ENCODE data around the gene TAAR5. TPM values are rescaled to one million over a fixed set of nuclear protein-coding genes. Genes with fewer than 3 reads are reported as not detected.

The TAAR5 gene
- polyA plus RNA-seq, 1 of the 3 experiments (the other 2 are of a cell fraction): not detected

- no peaks in the 10 kb centered on the region for H3K9me3 ChIP-seq
- no peaks in the 10 kb centered on the region for H3K79me2 ChIP-seq (ENCODE audit: insufficient read depth)
- H4K20me1 ChIP-seq (ENCODE audit: insufficient read depth): no peaks in the 10 kb centered on the region
- no peak overlapping the region for H3K9ac ChIP-seq
- H3K4me3 ChIP-seq (ENCODE audit: low read depth in 2 of 2, low read length in 1 of 2): no peak overlapping the region
- H3K27ac ChIP-seq (ENCODE audit: low read depth in 2 of 2, low read length in 1 of 2): no peak overlapping the region
- 3% methylated on average over 2 of the region's 2 CpGs for WGBS (ENCODE audit: low lambda C conversion rate)
- ChIA-PET POLR2A (no interaction called here), CTCF (no interaction called here)
- H3K36me3 ChIP-seq (replicated peaks in 1 of 2; ENCODE audit: control insufficient read depth in 1 of 2, insufficient read depth in 2 of 2, low read length in 1 of 2): no peaks in the 10 kb centered on the region
- no peaks in the 10 kb centered on the region for H3K4me1 ChIP-seq (ENCODE audit: control insufficient read depth in 1 of 2, insufficient read depth in 2 of 2, low read depth in 1 of 2, low read length in 1 of 2)
- no peak overlapping the region for H3K4me2 ChIP-seq
- no peak for TF ChIP-seq RFX5 (IDR thresholded peaks at IDR 0.05; ENCODE audit: low read length)
- TF ChIP-seq TEAD4 (IDR thresholded peaks at IDR 0.05; ENCODE audit: borderline replicate concordance, insufficient read depth): no peak
- no peak for TF ChIP-seq FOSL2 (IDR thresholded peaks at IDR 0.05; ENCODE audit: borderline replicate concordance, low read depth)
- TF ChIP-seq FOXJ3 (CRISPR knock-in tag; IDR thresholded peaks at IDR 0.05): no peak
- no peak for TF ChIP-seq EZH2phosphoT487 (IDR thresholded peaks at IDR 0.05; ENCODE audit: borderline replicate concordance, low read depth)
- TF ChIP-seq NFIC (IDR thresholded peaks at IDR 0.05; ENCODE audit: borderline replicate concordance): no peak
- TF ChIP-seq FOXM1 (IDR thresholded peaks at IDR 0.05; ENCODE audit: low read depth): no peak
- TF ChIP-seq RAD21 (IDR thresholded peaks at IDR 0.05; ENCODE audit: low read length): no peak
- TF ChIP-seq IRF3 (IDR thresholded peaks at IDR 0.05; ENCODE audit: low read depth, low read length): no peak
- TF ChIP-seq NRF1 (IDR thresholded peaks at IDR 0.05; ENCODE audit: low read depth, low read length): no peak
- no peak overlapping the region for H2AFZ ChIP-seq (ENCODE audit: low read depth)
- no peaks in the 10 kb centered on the region for H3K9me2 ChIP-seq
- H3F3A ChIP-seq (replicated peaks; ENCODE audit: insufficient read depth): no peaks in the 10 kb centered on the region
- no peak for DNase-seq
- no peaks in the 10 kb centered on the region; the same call in 1 of the 2 replicates for H3K27me3 ChIP-seq (ENCODE audit: insufficient read depth)
These were observed 2.1 kb downstream of the TAAR5 start for GRCh38 chr6:132587424-132587823.

- Histone ChIP-seq H3K4me1 (ENCODE audit: control insufficient read depth in 1 of 2, insufficient read depth in 2 of 2, low read depth in 1 of 2, low read length in 1 of 2) (no peaks in the 10 kb centered on the region), H3K36me3 (replicated peaks in 1 of 2; ENCODE audit: control insufficient read depth in 1 of 2, insufficient read depth in 2 of 2, low read length in 1 of 2) (no peaks in the 10 kb centered on the region), H3K79me2 (ENCODE audit: insufficient read depth) (no peaks in the 10 kb centered on the region), H3K4me2 (no peak overlapping the region), H3K9me3 (no peaks in the 10 kb centered on the region), H3F3A (replicated peaks; ENCODE audit: insufficient read depth) (no peaks in the 10 kb centered on the region), H3K27me3 (ENCODE audit: insufficient read depth) (no peaks in the 10 kb centered on the region; the same call in 1 of the 2 replicates), H3K9me2 (no peaks in the 10 kb centered on the region), H2AFZ (ENCODE audit: low read depth) (no peak overlapping the region), H4K20me1 (ENCODE audit: insufficient read depth) (no peaks in the 10 kb centered on the region), H3K27ac (ENCODE audit: low read depth in 2 of 2, low read length in 1 of 2) (no peak overlapping the region), H3K9ac (no peak overlapping the region), H3K4me3 (ENCODE audit: low read depth in 2 of 2, low read length in 1 of 2) (no peak overlapping the region)
- ChIA-PET CTCF (no interaction called here), POLR2A (no interaction called here)
- TF ChIP-seq RFX5 (IDR thresholded peaks at IDR 0.05; ENCODE audit: low read length) (no peak), MEF2A (IDR thresholded peaks at IDR 0.05; ENCODE audit: borderline replicate concordance, low read depth) (no peak), TAF1 (IDR thresholded peaks at IDR 0.05; ENCODE audit: borderline replicate concordance, low read depth, low read length) (no peak), RXRA (IDR thresholded peaks at IDR 0.05; ENCODE audit: borderline replicate concordance, low read depth) (no peak), RCOR1 (IDR thresholded peaks at IDR 0.05; ENCODE audit: low read length) (no peak), TEAD4 (IDR thresholded peaks at IDR 0.05; ENCODE audit: borderline replicate concordance, insufficient read depth) (no peak), POLR2AphosphoS5 (IDR thresholded peaks at IDR 0.05; ENCODE audit: low read depth, low read length) (no peak), CTCF (IDR thresholded peaks at IDR 0.05) (no peak), MXI1 (IDR thresholded peaks at IDR 0.05; ENCODE audit: low read depth, low read length) (no peak), ZBTB33 (IDR thresholded peaks at IDR 0.05; ENCODE audit: borderline replicate concordance, low read depth) (no peak), GABPA (IDR thresholded peaks at IDR 0.05; ENCODE audit: low read depth) (no peak), PBX3 (IDR thresholded peaks at IDR 0.05) (no peak), NRF1 (IDR thresholded peaks at IDR 0.05; ENCODE audit: low read depth, low read length) (no peak), FOXJ3 (CRISPR knock-in tag; IDR thresholded peaks at IDR 0.05) (no peak), FOXM1 (IDR thresholded peaks at IDR 0.05; ENCODE audit: low read depth) (no peak), EZH2phosphoT487 (IDR thresholded peaks at IDR 0.05; ENCODE audit: borderline replicate concordance, low read depth) (no peak)
- no peak for DNase-seq
- WGBS (ENCODE audit: low lambda C conversion rate): 4% methylated on average over 1 of the region's 1 CpG
These were observed 4.8 kb downstream of the TAAR5 start for GRCh38 chr6:132584698-132585097.

Measured in SK-N-SH (cell line).